ENCODE results near the gene RSPH4A.

Gene RSPH4A

GRCh38 chr6:116571683-116572000 is 44.6 kb upstream of the RSPH4A start:
- no peak for TF ChIP-seq CTCF (IDR thresholded peaks at IDR 0.05; ENCODE audit: insufficient read depth, low read length, missing control alignments)
- peak overlapping the region; percentile 83 for H3K4me3 ChIP-seq (ENCODE audit: low read depth, low read length)
- ChIA-PET POLR2A (interaction anchor here (0.6 to 1.7 kb wide), 6 partner anchors 10 to 355 kb away, joined by 3 to 6 read pairs (median 4); no protein-coding TSS in a partner anchor), CTCF (interaction anchor here (0.9 to 7.4 kb wide), 14 partner anchors 9 to 353 kb away, joined by 3 to 66 read pairs (median 7); no protein-coding TSS in a partner anchor)
- DNase-seq (ENCODE audit: low read depth, low spot score) = no peak

GRCh38 chr6:116572162-116572561 is 44.1 kb upstream of the RSPH4A start:
- no peak for TF ChIP-seq CTCF (IDR thresholded peaks at IDR 0.05; ENCODE audit: insufficient read depth, low read length, missing control alignments)
- peak overlapping the region; percentile 83 for H3K4me3 ChIP-seq (ENCODE audit: low read depth, low read length)
- ChIA-PET POLR2A (interaction anchor here (0.6 to 1.7 kb wide), 3 partner anchors 108 to 320 kb away, joined by 3 to 6 read pairs (median 4); no protein-coding TSS in a partner anchor), CTCF (interaction anchor here (1.1 to 7.4 kb wide), 8 partner anchors 9 to 303 kb away, joined by 3 to 66 read pairs (median 20); no protein-coding TSS in a partner anchor)
- no peak for DNase-seq (ENCODE audit: low read depth, low spot score)

GRCh38 chr6:116575227-116575626 is 41.1 kb upstream of the RSPH4A start:
- CTCF ChIA-PET = interaction anchor here (7.4 kb wide), 1 partner anchor 16 kb away, joined by 66 read pairs; no protein-coding TSS in a partner anchor
- DNase-seq (ENCODE audit: low read depth, low spot score) = no peak
- POLR2A ChIA-PET = no interaction called here
- no peak overlapping the region for H3K4me3 ChIP-seq (ENCODE audit: low read depth, low read length)
- no peak for TF ChIP-seq CTCF (IDR thresholded peaks at IDR 0.05; ENCODE audit: insufficient read depth, low read length, missing control alignments)

GRCh38 chr6:116577486-116577885 is 38.8 kb upstream of the RSPH4A start:
- DNase-seq (ENCODE audit: low read depth, low spot score) = no peak
- ChIA-PET CTCF (interaction anchor here (0.8 to 1.3 kb wide), 4 partner anchors 10 to 309 kb away, joined by 3 to 6 read pairs (median 4); no protein-coding TSS in a partner anchor), POLR2A (no interaction called here)
- TF ChIP-seq CTCF (IDR thresholded peaks at IDR 0.05; ENCODE audit: insufficient read depth, low read length, missing control alignments) = no peak
- H3K4me3 ChIP-seq (ENCODE audit: low read depth, low read length) = no peak overlapping the region

GRCh38 chr6:116578335-116578734 is 37.9 kb upstream of the RSPH4A start:
- ChIA-PET CTCF (interaction anchor here (0.8 to 1.5 kb wide), 5 partner anchors 9 to 309 kb away, joined by 3 to 6 read pairs (median 4); no protein-coding TSS in a partner anchor), POLR2A (no interaction called here)
- DNase-seq (ENCODE audit: low read depth, low spot score) = no peak
- no peak overlapping the region for H3K4me3 ChIP-seq (ENCODE audit: low read depth, low read length)
- TF ChIP-seq CTCF (IDR thresholded peaks at IDR 0.05; ENCODE audit: insufficient read depth, low read length, missing control alignments) = no peak

- POLR2A ChIA-PET = no interaction called here
Measured at GRCh38 chr6:116579143-116579542, 37.1 kb upstream of the RSPH4A start.

More at GRCh38 chr6:116579143-116579542, 37.1 kb upstream of the RSPH4A start:
- no peak overlapping the region for H3K4me3 ChIP-seq (ENCODE audit: low read depth, low read length)
- no peak for DNase-seq (ENCODE audit: low read depth, low spot score)
- CTCF ChIA-PET = interaction anchor here (1.0 to 2.5 kb wide), 4 partner anchors 14 to 310 kb away, joined by 3 to 9 read pairs (median 6); no protein-coding TSS in a partner anchor
- TF ChIP-seq CTCF (IDR thresholded peaks at IDR 0.05; ENCODE audit: insufficient read depth, low read length, missing control alignments) = no peak
